Thyroid gland (tissue), 4 donors: ENCODE results near the gene TYMP. TPM values are rescaled to one million over a fixed set of nuclear protein-coding genes. Genes with fewer than 3 reads are reported as not detected.
A peak's percentile ranks its signal among the peaks of the same experiment; 100 is the strongest.

Experiments used
- DNase-seq, 2 donors: peaks; one replicate each; pipeline ENCODE4 v3.0.0-alpha.2; 2019
- H3K27ac ChIP-seq, 3 donors: fragments of 200-600 bp; sonication (generic); 1 replicate in 2 of 3; 2 replicates in 1 of 3; pipeline ENCODE4 v1.5.1; 2016 to 2019; ENCODE audit warnings: mild to moderate bottlenecking in 1 of 3, moderate library complexity in 1 of 3
- H3K27me3 ChIP-seq: fragments of 200-600 bp; sonication (generic); one replicate; pipeline ENCODE4 v1.5.1; 2019
- H3K36me3 ChIP-seq, 2 donors: fragments of 200-600 bp; sonication (generic); one replicate each; pipeline ENCODE4 v1.5.1; 2016 to 2019
- H3K4me1 ChIP-seq, 2 donors: fragments of 200-600 bp; sonication (generic); one replicate each; pipeline ENCODE4 v1.5.1; 2017 to 2019
- H3K4me3 ChIP-seq, 3 donors: fragments of 200-600 bp; sonication (generic); replicated peaks in 1 of 3; 1 replicate in 2 of 3; 2 replicates in 1 of 3; pipeline ENCODE4 v1.5.1; 2016; ENCODE audit warnings: mild to moderate bottlenecking in 1 of 3
- H3K9me3 ChIP-seq: fragments of 200-600 bp; sonication (generic); one replicate; pipeline ENCODE4 v1.5.1; 2017
- CTCF ChIP-seq, 6 experiments: fragments of 200-600 bp in 3 of 6; fragments of 450-650 bp in 3 of 6; sonication (generic) in 3 of 6; IDR thresholded peaks; one replicate each; pipeline ENCODE4 v1.5.1; 2016 to 2019; ENCODE audit warnings: antibody characterized with exemption in 6 of 6, mild to moderate bottlenecking in 2 of 6, inconsistent platforms in 1 of 6, moderate library complexity in 1 of 6
- POLR2A ChIP-seq, 2 donors: fragments of 450-650 bp; IDR thresholded peaks; one replicate each; pipeline ENCODE4 v1.6.1; 2017; ENCODE audit warnings: antibody characterized with exemption in 2 of 2, mild to moderate bottlenecking in 2 of 2, moderate library complexity in 1 of 2
- WGBS, 2 donors: methylation state at CpG; one replicate each; pipeline ENCODE4 v1.1.5; 2017; 5-methylcytosine and 5-hydroxymethylcytosine counted together
- intact Hi-C: fragments of 100-400 bp; cut with DNase I; formaldehyde crosslinking; loops from one replicate; pipeline ENCODE4 v1.15.1; 2023
- total RNA-seq, 4 donors: library from RNA; depleted of rRNA; stranded (reverse); fragments of >200 nt; gene quantifications; one replicate each; pipeline ENCODE4 v1.2.3, GENCODE V29; 2016

The TYMP gene
- total RNA-seq, 4 donors from 2014 or later, result 28.0 to 61.0 (median 33.6) TPM

- Histone ChIP-seq H3K27me3 (no peaks in the 10 kb centered on the region), H3K9me3 (no peaks in the 10 kb centered on the region), H3K36me3 (no peaks in the 10 kb centered on the region), H3K4me1 (peaks cover 58 to 76% of the 10 kb centered on the region in 2 donors), H3K4me3 (peak overlapping the region in 1 of 3 donors; percentile 54), H3K27ac (peak overlapping the region; percentile 80 to 92 (median 86))
- 79 to 90% methylated on average over 6 to 8 of the region's 10 CpGs for WGBS, 2 donors
- TF ChIP-seq CTCF (IDR thresholded peaks at IDR 0.05) (no peak), POLR2A (IDR thresholded peaks at IDR 0.05) (no peak)
- intact Hi-C loops, result no loop called here
- DNase-seq, result no peak
These were observed 46.7 kb downstream of the TYMP start for GRCh38 chr22:50483106-50483505.

- DNase-seq, result peak; percentile 43 to 52
- Histone ChIP-seq H3K36me3 (no peaks in the 10 kb centered on the region), H3K27me3 (no peaks in the 10 kb centered on the region), H3K4me3 (peak overlapping the region; percentile 24 to 58 (median 54)), H3K9me3 (no peaks in the 10 kb centered on the region), H3K4me1 (peaks cover 58 to 69% of the 10 kb centered on the region in 2 donors), H3K27ac (peak overlapping the region; percentile 80 to 92 (median 86))
- 83 to 90% methylated on average over 4 of the region's 35 CpGs for WGBS, 2 donors
- intact Hi-C loops, result no loop called here
- TF ChIP-seq POLR2A (IDR thresholded peaks at IDR 0.05), result no peak
These were observed 47.4 kb downstream of the TYMP start for GRCh38 chr22:50482107-50483074.

- 0 to 5% methylated on average over 4 to 13 of the region's 70 CpGs for WGBS, 2 donors
- peak within 1 kb of the TSS; percentile 73 to 92 (median 86) for H3K27ac ChIP-seq
- H3K27me3 ChIP-seq, result no peaks in the 10 kb centered on the region
- DNase-seq, result peak; percentile 68
- H3K9me3 ChIP-seq, result no peaks in the 10 kb centered on the region
- peak within 1 kb of the TSS; percentile 24 to 58 (median 54) for H3K4me3 ChIP-seq
- intact Hi-C loops, result no loop called here
- no peaks in the 10 kb centered on the region for H3K36me3 ChIP-seq
- peaks cover 51 to 61% of the 10 kb centered on the region in 2 donors for H3K4me1 ChIP-seq
- TF ChIP-seq POLR2A (IDR thresholded peaks at IDR 0.05) (peak in 1 of 2 donors; percentile 50), CTCF (IDR thresholded peaks at IDR 0.05) (no peak)
These were observed 48.2 kb downstream of the TYMP start, which contains the start of gene ADM2 for GRCh38 chr22:50481440-50482106. Gene ADM2 (plus strand): TSS chr22:50481543. CDS start chr22:50481848, 305 bp downstream.

DNA sequence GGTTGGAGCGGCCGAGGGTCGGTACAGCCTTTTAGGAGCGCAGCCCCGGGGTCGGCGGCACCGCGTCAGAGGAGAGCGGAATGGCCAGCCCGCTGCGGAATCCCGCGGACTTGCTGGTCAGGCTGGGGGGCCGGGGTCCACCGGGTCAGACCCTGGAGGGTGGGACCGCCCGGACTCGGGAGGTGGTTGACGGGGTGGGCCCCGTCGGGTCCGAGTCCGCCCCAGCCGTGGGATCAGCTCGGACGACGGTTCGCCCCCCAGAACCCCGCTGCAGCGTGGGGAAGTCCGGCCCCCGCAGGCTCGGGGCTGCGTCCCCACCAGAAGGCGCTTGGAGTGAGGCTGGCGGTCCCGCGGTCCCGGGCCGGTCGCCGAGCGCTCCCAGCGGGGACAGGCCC is 48.8 kb downstream of the TYMP start:
- Histone ChIP-seq H3K36me3 (no peaks in the 10 kb centered on the region), H3K9me3 (no peaks in the 10 kb centered on the region), H3K4me3 (peak overlapping the region; percentile 24 to 58 (median 54)), H3K27me3 (no peaks in the 10 kb centered on the region), H3K27ac (peak overlapping the region; percentile 73 to 92 (median 86)), H3K4me1 (peaks cover 46 to 56% of the 10 kb centered on the region in 2 donors)
- intact Hi-C loops, result no loop called here
- DNase-seq, result no peak
- TF ChIP-seq CTCF (IDR thresholded peaks at IDR 0.05), result no peak
- no peak for TF ChIP-seq POLR2A (IDR thresholded peaks at IDR 0.05)
- WGBS, 2 donors, result 30% methylated on average over 2 of the region's 45 CpGs; no CpG with 5 or more reads in 1 of the 2 donors

- Histone ChIP-seq H3K27me3 (no peaks in the 10 kb centered on the region), H3K4me3 (no peak overlapping the region), H3K36me3 (no peaks in the 10 kb centered on the region), H3K4me1 (peaks cover 39 to 51% of the 10 kb centered on the region in 2 donors), H3K9me3 (no peaks in the 10 kb centered on the region), H3K27ac (peak overlapping the region; percentile 12 to 92 (median 24))
- intact Hi-C loops, result no loop called here
- peak; percentile 57 to 59 for DNase-seq
- TF ChIP-seq POLR2A (IDR thresholded peaks at IDR 0.05) (peak in 1 of 2 donors; percentile 28), CTCF (IDR thresholded peaks at IDR 0.05) (no peak)
- WGBS, 2 donors, result 35 to 38% methylated on average over 11 of the region's 11 CpGs
These were observed 50.1 kb downstream of the TYMP start for GRCh38 chr22:50479721-50480120.
